ENCODE measurements around the gene ITSN1. TPM values are rescaled to one million over a fixed set of nuclear protein-coding genes. Genes with fewer than 3 reads are reported as not detected.
"Not testable (repeated sequence)": the region's sequence is repeated elsewhere in the genome, so short reads cannot be mapped to it uniquely, and the experiment has no call there.

The ITSN1 gene
- total RNA-seq, 2 donors from 2014 or later, result 50.9 to 78.6 TPM

DNA sequence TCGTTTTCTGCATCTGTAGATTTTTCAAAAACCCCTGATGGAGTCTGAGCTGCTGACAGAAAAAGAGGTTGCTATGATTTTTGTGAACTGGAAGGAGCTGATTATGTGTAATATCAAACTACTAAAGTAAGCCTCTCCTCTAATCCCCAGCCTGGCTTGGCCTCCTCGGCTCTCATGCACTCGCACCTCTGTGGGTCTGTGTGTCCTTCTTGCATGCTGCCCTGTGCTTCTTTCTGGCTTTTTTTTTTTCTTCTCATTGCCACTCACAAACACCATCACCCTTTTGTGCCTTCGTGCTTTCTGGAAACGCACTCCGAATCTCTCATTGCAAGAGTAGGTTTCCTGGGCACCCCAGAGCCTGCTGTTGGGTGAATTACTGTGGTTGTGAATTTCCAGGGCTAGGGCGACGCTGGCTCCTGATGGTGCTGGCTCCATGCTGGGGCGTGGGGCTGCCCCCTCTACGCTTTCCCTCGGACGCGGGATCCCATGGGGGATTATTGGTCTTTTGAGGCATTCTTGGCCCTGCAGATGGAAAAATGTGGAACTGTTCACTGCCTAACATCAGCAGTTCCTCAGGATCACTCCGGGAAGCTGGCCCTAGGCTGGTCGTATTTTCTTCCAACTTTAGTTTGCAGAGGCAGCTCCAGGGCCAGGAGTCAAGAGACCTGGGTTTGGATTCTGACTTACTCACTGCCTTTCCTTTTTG is 216.5 kb downstream of the ITSN1 start:
- peak overlapping the region; percentile 35 to 38 for H3K27ac ChIP-seq
- H3K9me3 ChIP-seq, result no peaks in the 10 kb centered on the region
- ATAC-seq (ENCODE audit: insufficient number of reproducible peaks, low FRiP score, low read depth) (no peak), DNase-seq (ENCODE audit: low spot score) (no peak)
- no peaks in the 10 kb centered on the region for H3K36me3 ChIP-seq
- TF ChIP-seq CTCF (IDR thresholded peaks at IDR 0.05), result no peak
- H3K4me1 ChIP-seq (ENCODE audit: control insufficient read depth in 1 of 2, low read depth in 2 of 2), result peaks cover 4 to 16% of the 10 kb centered on the region in 2 donors
- no peaks in the 10 kb centered on the region for H3K27me3 ChIP-seq (replicated peaks; ENCODE audit: insufficient read depth)
- H3K4me3 ChIP-seq, result peak overlapping the region; percentile 12

GRCh38 chr21:33859373-33860102 is 217.2 kb downstream of the ITSN1 start:
- TF ChIP-seq CTCF (IDR thresholded peaks at IDR 0.05), result no peak
- no peak for ATAC-seq (ENCODE audit: insufficient number of reproducible peaks, low FRiP score, low read depth)
- H3K27ac ChIP-seq, result peak overlapping the region; percentile 35 to 38
- H3K36me3 ChIP-seq, result no peaks in the 10 kb centered on the region
- peaks cover 4 to 16% of the 10 kb centered on the region in 2 donors for H3K4me1 ChIP-seq (ENCODE audit: control insufficient read depth in 1 of 2, low read depth in 2 of 2)
- no peak for DNase-seq (ENCODE audit: low spot score)
- H3K4me3 ChIP-seq, result no peak overlapping the region
- H3K9me3 ChIP-seq, result no peaks in the 10 kb centered on the region
- H3K27me3 ChIP-seq (replicated peaks; ENCODE audit: insufficient read depth), result no peaks in the 10 kb centered on the region

DNA sequence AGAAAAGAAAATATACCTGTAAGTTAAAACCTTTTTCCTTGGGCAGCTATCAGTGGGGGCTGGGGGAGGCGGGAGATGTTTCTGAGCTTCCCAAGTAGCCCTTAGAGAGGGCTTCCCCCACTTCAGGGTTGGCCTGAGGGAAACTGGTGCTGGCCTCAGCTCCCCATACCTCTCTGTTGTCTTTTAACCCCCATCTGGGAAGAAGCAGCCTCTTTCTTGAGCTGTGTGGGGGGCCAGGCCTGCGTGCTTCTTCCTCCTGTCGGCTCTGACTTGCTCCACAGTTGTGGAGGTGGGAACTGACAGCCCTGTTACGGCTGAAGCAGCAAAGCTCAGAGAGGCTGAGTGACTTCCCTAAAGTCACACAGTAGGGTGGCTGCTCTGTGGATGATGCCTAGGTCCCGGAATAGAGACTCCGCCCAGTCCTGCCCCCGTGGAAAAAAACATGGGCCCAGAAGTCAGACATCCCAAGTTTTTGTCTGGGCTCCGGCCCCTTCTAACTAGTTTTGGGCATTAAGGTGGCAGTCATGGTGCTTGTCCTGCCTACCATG is 218.1 kb downstream of the ITSN1 start:
- Histone ChIP-seq H3K27ac (no peak overlapping the region), H3K36me3 (no peaks in the 10 kb centered on the region), H3K27me3 (replicated peaks; ENCODE audit: insufficient read depth) (no peaks in the 10 kb centered on the region), H3K4me3 (no peak overlapping the region), H3K9me3 (no peaks in the 10 kb centered on the region), H3K4me1 (ENCODE audit: control insufficient read depth in 1 of 2, low read depth in 2 of 2) (peaks cover 4 to 16% of the 10 kb centered on the region in 2 donors)
- no peak for TF ChIP-seq CTCF (IDR thresholded peaks at IDR 0.05)
- ATAC-seq (ENCODE audit: insufficient number of reproducible peaks, low FRiP score, low read depth) (no peak), DNase-seq (ENCODE audit: low spot score) (no peak)

GRCh38 chr21:33861125-33861524 is 218.8 kb downstream of the ITSN1 start:
- no peak for TF ChIP-seq CTCF (IDR thresholded peaks at IDR 0.05)
- no peak overlapping the region for H3K4me3 ChIP-seq
- H3K36me3 ChIP-seq, result no peaks in the 10 kb centered on the region
- peaks cover 4 to 16% of the 10 kb centered on the region in 2 donors for H3K4me1 ChIP-seq (ENCODE audit: control insufficient read depth in 1 of 2, low read depth in 2 of 2)
- H3K27me3 ChIP-seq (replicated peaks; ENCODE audit: insufficient read depth), result no peaks in the 10 kb centered on the region
- ATAC-seq (ENCODE audit: insufficient number of reproducible peaks, low FRiP score, low read depth) (no peak), DNase-seq (ENCODE audit: low spot score) (no peak)
- no peak overlapping the region for H3K27ac ChIP-seq
- no peaks in the 10 kb centered on the region for H3K9me3 ChIP-seq

DNA sequence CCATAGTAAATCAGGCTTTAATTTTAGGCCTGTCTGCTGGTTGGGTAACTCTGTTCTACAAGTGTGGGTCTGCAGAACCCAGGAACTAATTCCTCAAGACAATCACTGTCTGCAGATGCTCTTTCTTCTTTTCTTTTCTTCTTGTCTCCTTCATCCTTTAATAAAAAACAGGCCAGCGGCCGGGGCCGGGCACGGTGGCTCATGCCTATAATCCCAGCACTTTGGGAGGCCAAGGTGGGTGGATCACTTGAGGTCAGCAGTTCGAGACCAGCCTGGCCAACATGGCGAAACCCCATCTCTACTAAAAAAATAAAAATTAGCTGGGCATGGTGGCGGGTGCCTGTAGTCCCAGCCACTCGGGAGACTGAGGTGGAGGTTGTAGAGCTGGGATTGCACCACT is 220.9 kb downstream of the ITSN1 start:
- H3K4me3 ChIP-seq; DNase-seq (ENCODE audit: low spot score); H3K27me3 ChIP-seq (replicated peaks; ENCODE audit: insufficient read depth); H3K36me3 ChIP-seq; ATAC-seq (ENCODE audit: insufficient number of reproducible peaks, low FRiP score, low read depth); H3K27ac ChIP-seq; H3K9me3 ChIP-seq: not testable (repeated sequence)
- H3K4me1 ChIP-seq (ENCODE audit: control insufficient read depth in 1 of 2, low read depth in 2 of 2), result peaks cover 4 to 16% of the 10 kb centered on the region in 2 donors
